ENCODE results near the gene AP1S1. TPM values are rescaled to one million over a fixed set of nuclear protein-coding genes. Genes with fewer than 3 reads are reported as not detected.

Gene AP1S1
- total and polyA plus RNA-seq, 2 of the 13 experiments (the other 11 are each of a cell fraction or from before 2014, with no cell fraction given), result 57.5 to 68.1 TPM

DNA sequence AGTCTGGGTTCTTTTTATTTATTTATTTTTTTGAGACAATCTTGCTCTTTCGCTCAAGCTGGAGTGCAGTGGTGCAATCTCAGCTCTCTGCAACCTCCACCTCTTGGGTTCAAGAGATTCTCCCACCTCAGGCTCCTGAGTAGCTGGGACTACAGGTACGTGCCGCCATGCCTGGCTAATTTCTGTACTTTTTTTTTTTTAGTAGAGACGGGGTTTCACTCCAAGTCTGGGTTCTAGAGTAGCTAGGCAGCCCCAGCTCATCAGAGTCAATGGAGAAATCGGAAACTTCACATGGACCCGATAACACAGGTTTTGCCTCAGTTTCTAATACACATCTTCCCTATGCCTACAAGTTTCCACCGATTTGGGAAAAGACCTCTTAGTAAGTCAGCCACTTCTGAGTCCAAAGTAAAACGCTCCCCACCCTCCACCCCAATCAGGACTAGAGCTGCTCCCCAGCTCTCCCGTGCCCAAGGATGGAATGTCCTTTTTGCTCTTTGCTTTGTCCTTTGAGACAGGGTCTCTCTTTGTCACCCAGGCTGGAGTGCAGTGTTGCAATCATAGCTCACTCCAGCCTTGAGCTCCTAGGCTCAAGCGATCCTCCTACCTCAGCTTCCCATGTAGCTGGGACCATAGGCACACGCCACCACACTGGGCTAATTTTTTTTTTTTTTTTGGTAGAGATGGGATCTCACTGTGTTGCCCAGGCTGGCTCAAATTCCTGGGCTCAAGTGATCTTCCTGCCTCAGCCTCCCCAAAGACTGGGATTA lies 31.2 kb upstream of the AP1S1 start (continued):
- TF ChIP-seq HHEX (CRISPR knock-in tag; IDR thresholded peaks at IDR 0.05) (no peak), CBX1 (IDR thresholded peaks at IDR 0.05; ENCODE audit: low read depth) (no peak), ZBTB38 (CRISPR knock-in tag; IDR thresholded peaks at IDR 0.05) (no peak), GLI4 (CRISPR knock-in tag; IDR thresholded peaks at IDR 0.05; ENCODE audit: borderline replicate concordance) (no peak), ZFP36L1 (CRISPR knock-in tag; IDR thresholded peaks at IDR 0.05) (no peak), ETV6 (CRISPR knock-in tag; conservative IDR thresholded peaks at IDR 0.05) (no peak), NFYB (CRISPR knock-in tag; IDR thresholded peaks at IDR 0.05) (no peak), FOXA3 (CRISPR knock-in tag; IDR thresholded peaks at IDR 0.05) (peak; percentile 44; the same call in 1 of the 2 replicates), ZNF235 (CRISPR knock-in tag; IDR thresholded peaks at IDR 0.05; ENCODE audit: borderline replicate concordance) (no peak), ZBTB20 (CRISPR knock-in tag; IDR thresholded peaks at IDR 0.05; ENCODE audit: borderline replicate concordance, low read depth) (no peak), MAFK (conservative IDR thresholded peaks at IDR 0.05 in 1 of 2, IDR thresholded peaks at IDR 0.05 in 1 of 2; ENCODE audit: low read length in 2 of 2) (no peak), MAF1 (CRISPR knock-in tag; IDR thresholded peaks at IDR 0.05; ENCODE audit: borderline replicate concordance) (no peak), DR1 (CRISPR knock-in tag; IDR thresholded peaks at IDR 0.05) (no peak)
- TF ChIP-seq, protein P1, sequence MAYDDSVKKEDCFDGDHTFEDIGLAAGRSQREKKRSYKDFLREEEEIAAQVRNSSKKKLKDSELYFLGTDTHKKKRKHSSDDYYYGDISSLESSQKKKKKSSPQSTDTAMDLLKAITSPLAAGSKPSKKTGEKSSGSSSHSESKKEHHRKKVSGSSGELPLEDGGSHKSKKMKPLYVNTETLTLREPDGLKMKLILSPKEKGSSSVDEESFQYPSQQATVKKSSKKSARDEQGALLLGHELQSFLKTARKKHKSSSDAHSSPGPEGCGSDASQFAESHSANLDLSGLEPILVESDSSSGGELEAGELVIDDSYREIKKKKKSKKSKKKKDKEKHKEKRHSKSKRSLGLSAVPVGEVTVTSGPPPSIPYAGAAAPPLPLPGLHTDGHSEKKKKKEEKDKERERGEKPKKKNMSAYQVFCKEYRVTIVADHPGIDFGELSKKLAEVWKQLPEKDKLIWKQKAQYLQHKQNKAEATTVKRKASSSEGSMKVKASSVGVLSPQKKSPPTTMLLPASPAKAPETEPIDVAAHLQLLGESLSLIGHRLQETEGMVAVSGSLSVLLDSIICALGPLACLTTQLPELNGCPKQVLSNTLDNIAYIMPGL (CRISPR knock-in tag; IDR thresholded peaks at IDR 0.05; ENCODE audit: borderline replicate concordance in 1 of 2, low read depth in 1 of 2), result no peak; a peak in 1 of 4 replicates
- TF ChIP-seq, protein P2, sequence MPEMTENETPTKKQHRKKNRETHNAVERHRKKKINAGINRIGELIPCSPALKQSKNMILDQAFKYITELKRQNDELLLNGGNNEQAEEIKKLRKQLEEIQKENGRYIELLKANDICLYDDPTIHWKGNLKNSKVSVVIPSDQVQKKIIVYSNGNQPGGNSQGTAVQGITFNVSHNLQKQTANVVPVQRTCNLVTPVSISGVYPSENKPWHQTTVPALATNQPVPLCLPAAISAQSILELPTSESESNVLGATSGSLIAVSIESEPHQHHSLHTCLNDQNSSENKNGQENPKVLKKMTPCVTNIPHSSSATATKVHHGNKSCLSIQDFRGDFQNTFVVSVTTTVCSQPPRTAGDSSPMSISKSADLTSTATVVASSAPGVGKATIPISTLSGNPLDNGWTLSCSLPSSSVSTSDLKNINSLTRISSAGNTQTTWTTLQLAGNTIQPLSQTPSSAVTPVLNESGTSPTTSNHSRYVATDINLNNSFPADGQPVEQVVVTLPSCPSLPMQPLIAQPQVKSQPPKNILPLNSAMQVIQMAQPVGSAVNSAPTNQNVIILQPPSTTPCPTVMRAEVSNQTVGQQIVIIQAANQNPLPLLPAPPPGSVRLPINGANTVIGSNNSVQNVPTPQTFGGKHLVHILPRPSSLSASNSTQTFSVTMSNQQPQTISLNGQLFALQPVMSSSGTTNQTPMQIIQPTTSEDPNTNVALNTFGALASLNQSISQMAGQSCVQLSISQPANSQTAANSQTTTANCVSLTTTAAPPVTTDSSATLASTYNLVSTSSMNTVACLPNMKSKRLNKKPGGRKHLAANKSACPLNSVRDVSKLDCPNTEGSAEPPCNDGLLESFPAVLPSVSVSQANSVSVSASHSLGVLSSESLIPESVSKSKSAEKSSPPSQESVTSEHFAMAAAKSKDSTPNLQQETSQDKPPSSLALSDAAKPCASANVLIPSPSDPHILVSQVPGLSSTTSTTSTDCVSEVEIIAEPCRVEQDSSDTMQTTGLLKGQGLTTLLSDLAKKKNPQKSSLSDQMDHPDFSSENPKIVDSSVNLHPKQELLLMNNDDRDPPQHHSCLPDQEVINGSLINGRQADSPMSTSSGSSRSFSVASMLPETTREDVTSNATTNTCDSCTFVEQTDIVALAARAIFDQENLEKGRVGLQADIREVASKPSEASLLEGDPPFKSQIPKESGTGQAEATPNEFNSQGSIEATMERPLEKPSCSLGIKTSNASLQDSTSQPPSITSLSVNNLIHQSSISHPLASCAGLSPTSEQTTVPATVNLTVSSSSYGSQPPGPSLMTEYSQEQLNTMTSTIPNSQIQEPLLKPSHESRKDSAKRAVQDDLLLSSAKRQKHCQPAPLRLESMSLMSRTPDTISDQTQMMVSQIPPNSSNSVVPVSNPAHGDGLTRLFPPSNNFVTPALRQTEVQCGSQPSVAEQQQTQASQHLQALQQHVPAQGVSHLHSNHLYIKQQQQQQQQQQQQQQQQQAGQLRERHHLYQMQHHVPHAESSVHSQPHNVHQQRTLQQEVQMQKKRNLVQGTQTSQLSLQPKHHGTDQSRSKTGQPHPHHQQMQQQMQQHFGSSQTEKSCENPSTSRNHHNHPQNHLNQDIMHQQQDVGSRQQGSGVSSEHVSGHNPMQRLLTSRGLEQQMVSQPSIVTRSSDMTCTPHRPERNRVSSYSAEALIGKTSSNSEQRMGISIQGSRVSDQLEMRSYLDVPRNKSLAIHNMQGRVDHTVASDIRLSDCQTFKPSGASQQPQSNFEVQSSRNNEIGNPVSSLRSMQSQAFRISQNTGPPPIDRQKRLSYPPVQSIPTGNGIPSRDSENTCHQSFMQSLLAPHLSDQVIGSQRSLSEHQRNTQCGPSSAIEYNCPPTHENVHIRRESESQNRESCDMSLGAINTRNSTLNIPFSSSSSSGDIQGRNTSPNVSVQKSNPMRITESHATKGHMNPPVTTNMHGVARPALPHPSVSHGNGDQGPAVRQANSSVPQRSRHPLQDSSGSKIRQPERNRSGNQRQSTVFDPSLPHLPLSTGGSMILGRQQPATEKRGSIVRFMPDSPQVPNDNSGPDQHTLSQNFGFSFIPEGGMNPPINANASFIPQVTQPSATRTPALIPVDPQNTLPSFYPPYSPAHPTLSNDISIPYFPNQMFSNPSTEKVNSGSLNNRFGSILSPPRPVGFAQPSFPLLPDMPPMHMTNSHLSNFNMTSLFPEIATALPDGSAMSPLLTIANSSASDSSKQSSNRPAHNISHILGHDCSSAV (CRISPR knock-in tag; IDR thresholded peaks at IDR 0.05; ENCODE audit: borderline replicate concordance), result no peak
- TF ChIP-seq, protein P3, sequence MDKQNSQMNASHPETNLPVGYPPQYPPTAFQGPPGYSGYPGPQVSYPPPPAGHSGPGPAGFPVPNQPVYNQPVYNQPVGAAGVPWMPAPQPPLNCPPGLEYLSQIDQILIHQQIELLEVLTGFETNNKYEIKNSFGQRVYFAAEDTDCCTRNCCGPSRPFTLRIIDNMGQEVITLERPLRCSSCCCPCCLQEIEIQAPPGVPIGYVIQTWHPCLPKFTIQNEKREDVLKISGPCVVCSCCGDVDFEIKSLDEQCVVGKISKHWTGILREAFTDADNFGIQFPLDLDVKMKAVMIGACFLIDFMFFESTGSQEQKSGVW (CRISPR knock-in tag; IDR thresholded peaks at IDR 0.05; ENCODE audit: borderline replicate concordance), result no peak

All from HepG2 (cell line).